SH-SY5Y (cell line): Measurements from ENCODE around the gene ZNF8.
A peak's percentile ranks its signal among the peaks of the same experiment; 100 is the strongest.

Experiments
- GATA2 ChIP-seq: IDR thresholded peaks from 2 replicates; pipeline ENCODE4 v1.6.1; 2011; ENCODE audit warnings: mild to moderate bottlenecking, low read depth, low read length
- GATA3 ChIP-seq: IDR thresholded peaks from 2 replicates; pipeline ENCODE4 v1.6.1; 2011; ENCODE audit warnings: low read depth, mild to moderate bottlenecking, low read length, moderate library complexity

ZNF8 gene

DNA sequence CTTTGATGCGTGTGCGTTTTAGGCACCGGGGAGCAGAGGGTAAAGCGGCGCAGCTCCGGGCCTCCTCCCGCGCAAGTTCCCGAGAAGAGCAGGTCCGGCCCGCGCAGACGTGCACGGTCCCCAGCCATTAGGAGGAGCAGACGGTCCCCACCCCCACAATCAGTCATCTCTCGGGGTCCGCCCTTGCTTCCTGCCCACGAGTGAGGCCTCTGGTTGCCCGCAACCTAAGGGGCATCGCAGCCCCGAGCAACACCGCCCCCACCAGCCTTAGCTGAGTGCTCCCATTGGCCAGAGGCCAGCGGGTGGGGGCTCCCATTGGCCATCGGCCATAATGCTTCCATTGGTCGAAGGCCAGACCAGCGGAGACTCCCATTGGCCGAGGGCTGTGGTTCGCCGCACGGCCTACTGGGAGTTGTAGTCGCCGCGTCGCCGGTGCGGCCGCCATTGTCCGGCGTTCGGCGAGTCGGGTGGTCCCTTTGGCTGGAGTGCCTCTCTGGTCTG is at the start of gene ZNF8:
ZNF8 (plus strand) TSS at position 415 of the 501 bp plus-strand sequence. CDS start 127 bp downstream, outside the sequence.
- no peak for TF ChIP-seq GATA3
- TF ChIP-seq GATA2: peak; percentile 31; the same call in 1 of the 2 replicates

DNA sequence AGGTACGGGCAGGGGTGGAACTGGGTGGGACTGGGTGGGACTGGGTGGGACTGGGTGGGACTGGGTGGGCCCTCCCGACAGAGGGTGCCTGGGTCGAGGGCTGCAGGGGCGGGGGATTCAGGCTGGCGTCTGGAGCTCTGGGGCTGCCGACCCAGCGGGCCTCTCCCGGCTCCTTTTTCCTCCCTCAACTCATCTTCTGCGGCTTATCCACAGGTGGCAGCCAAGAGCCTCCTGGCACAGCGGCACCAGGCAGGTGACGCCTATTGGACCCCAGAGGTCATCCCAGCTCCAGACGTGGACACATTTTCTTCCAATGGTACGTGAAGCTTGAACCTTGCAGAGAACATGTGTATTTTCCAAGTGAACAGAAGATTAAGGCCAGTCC is 49.5 kb upstream of the ZNF8 start:
- TF ChIP-seq GATA2 (no peak), GATA3 (no peak)

DNA sequence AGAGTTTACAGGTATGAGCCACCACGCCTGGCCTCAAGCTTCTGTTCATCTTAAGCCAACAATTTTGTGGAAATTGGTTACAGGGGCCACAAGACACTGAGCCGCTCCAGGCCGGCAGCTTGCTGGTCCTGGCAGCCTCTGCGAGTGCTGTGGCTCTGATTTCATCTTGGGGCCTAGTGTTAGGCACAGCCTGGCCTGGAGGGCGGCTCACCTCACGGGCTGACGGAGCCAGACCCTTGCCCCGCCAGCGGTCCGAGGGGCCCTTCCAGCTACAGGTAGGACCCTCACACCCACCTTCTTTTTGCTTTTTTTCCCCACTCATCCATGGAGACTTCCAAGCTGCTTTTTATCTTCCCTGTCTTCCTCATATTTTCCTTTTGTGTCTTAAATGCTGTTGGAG is 41.4 kb upstream of the ZNF8 start:
- TF ChIP-seq GATA2 (no peak), GATA3 (no peak)

DNA sequence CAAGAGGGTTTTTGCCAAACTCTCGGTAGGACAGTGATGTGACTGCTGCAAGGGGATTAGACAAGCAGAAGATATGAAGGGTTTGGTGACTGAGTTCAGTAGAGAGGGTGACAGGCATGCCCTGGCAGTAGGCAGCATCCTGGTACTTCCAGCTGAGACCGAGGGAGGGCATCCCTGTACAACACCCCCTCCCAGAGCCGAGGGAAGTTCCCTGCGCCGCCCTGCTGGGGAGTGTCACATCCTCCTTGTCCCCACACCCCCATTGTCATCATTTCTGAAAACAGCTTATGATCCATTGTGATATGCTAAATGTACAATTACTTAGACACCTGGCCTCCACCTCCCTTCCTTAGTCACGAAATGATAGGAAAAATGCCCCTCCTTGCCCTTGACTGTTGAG is 35.4 kb upstream of the ZNF8 start:
- TF ChIP-seq GATA2 (no peak), GATA3 (no peak)

DNA sequence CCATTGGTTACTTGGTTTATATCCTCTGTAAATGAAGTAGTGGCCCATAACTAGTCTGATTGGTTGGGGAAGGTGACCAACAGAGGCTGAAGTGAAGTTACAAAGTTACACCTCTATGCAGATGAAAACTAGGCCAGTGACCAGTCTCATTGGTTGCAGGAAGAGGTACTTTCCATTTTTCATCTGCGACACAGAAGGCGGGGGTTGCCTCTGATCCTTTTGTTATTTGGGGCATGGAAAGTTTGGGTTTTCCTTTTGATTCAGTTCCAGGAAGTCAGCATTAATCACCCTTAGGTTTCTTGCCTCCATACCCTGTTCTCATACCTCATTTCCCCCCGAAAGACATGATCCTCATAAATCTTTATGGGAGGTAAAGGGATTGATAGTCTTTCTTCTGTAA is 29.9 kb upstream of the ZNF8 start:
- TF ChIP-seq GATA2: no peak
- no peak for TF ChIP-seq GATA3

DNA sequence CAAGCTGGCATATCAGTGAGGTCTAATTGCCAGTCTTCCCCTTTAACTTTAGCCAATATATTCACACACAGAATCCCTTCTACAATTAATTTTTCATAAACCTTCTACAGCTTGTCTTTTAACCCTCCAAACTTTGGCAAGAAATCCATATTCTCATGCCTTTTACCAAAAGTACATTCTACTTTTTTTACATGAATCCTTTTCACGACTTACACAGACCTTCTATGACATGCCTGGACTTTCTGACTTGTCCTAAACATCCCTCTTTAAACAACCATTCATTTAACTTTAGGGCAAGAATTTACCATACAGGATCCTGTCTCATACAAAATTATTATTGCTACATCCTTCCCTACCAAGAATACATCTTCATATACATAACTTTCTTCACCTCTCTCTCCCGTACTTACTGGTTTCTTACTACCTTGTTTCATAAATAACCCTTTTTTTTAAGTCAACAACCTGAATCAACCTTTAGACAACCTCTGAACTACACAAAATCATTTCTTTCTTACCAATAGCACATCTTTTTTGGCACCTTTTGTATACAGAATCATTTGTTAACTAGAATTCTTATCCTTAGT is 26.6 kb upstream of the ZNF8 start:
- TF ChIP-seq GATA3 (no peak), GATA2 (no peak)

DNA sequence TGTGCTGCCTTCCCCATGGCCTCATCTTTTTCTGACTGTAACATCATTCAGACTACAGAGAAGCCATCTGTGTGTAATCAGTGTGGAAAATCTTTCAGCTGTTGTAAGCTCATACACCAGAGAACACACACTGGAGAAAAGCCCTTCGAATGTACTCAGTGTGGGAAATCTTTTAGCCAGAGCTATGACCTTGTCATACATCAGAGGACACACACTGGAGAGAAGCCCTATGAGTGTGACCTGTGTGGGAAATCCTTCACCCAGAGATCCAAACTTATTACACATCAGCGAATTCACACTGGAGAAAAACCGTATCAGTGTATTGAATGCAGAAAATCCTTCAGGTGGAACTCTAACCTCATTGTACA is 17.2 kb upstream of the ZNF8 start:
- TF ChIP-seq GATA2 (no peak), GATA3 (no peak)

DNA sequence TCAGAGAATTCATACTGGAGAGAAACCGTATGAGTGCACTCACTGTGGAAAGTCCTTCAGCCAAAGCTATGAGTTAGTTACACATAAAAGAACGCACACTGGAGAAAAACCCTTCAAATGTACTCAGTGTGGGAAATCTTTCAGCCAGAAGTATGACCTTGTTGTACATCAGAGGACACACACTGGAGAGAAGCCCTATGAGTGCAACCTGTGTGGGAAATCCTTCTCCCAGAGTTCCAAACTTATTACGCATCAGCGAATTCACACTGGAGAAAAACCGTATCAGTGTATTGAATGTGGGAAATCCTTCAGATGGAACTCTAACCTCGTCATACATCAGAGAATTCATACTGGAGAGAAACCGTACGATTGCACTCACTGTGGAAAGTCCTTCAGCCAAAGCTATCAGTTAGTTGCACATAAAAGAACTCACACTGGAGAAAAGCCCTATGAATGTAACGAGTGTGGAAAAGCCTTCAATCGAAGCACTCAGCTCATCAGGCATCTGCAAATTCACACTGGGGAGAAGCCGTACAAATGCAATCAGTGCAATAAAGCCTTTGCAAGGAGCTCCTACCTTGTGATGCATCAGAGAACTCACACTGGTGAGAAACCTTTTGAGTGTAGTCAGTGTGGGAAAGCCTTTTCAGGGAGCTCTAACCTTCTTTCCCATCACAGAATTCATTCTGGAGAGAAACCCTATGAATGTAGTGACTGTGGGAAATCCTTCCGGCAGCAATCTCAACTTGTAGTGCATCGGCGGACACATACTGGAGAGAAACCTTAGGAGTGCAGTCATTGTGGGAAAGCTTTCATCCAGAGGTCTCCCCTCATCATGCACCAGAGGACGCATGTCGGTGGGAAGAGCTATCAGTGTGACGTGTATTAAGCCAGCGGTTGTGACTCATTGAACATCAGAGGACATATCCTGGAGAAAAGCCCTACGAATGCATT is 16.5 kb upstream of the ZNF8 start:
- TF ChIP-seq GATA3: no peak
- no peak for TF ChIP-seq GATA2

DNA sequence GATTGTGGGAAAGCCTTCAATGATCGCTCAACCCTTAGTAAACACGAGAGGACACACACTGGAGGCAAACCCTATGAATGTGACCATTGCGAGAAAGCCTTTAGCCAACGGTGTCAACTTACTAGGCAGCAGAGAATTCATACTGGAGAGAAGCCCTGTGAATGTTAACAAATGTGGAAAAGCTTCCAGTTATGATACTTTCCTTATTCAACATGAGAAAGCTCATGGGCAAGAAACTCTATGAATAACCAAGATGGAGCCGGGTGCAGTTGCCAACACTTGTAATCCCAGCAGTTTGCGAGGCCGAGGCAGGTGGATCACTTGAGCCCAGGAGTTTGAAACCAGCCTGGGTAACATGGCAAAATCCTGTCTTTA is 15.8 kb upstream of the ZNF8 start:
- TF ChIP-seq GATA2 (no peak), GATA3 (no peak)

DNA sequence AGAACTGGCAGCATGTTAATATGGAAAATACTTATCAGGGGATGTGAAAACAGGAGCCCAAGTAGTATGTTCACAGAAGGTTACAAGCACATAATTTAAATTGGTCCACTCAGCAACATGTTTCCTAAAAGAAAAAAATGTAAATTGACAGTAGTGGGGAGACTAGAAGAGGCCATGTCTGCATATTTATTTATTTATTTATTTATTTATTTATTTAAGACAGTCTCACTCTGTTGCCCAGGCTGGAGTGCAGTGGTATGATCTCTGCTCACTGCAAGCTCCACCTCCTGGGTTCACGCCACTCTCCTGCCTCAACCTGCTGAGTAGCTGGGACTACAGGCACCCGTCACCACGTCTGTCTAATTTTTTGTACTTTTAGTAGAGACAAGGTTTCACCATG is 13.7 kb upstream of the ZNF8 start:
- TF ChIP-seq GATA3 (no peak), GATA2 (no peak)

DNA sequence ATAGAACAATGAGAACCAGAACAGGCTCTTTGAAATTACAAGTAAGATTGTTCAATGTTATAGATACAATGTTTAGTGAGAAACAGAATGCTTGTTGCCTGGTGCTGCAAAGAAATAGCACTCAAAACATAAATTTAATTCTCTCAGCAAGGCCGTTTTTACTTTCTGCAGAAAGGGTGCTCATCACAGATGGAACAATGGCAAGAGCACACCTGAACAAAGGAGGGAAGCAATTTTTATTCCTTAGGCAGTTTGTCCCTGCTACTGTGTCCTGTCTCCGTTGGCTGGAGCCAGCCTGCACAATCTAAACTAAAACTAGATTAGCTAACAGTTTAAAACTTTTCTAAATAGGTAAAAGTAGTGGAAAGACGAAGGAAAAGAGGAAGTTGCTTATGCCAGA is 10.4 kb upstream of the ZNF8 start:
- TF ChIP-seq GATA3 (no peak), GATA2 (no peak)

DNA sequence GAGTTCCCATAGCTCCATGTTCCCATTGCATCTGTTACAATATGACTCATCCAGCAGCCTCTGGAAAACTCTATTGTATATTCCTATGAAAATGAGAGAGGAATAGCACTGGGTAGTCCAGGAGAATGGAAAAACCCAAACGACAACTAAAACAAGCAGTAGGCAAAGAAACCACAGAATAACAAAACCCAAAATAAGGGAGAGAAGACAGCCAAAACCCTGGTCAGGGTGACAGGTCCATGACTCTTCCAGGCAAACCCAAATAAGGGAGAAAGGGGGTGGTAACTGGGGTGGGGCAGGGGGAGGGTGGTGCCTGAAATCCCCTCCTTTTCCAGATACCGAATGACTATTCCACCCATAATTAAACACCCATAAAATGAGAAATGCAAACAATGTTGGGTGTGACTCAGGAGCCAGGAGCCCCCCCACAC is 4.0 kb upstream of the ZNF8 start:
- TF ChIP-seq GATA2 (no peak), GATA3 (no peak)

DNA sequence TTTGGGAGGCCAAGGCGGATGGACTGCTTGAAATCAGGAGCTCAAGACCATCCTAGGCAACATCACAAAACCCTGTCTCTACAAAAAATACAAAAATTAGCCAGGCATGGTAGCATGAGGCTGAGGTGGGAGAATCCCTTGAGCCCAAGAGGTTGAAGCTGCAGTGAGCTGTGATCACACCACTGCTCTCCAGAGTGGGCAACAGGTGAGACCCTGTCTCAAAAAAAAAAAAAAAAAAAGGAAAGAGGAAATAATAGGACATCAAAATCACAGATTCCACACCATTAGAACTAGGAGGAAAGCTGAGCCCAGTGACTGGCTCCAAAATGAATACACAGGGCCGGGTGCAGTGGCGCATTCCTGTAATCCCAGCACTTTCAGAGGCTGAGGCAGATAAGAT is 3.2 kb upstream of the ZNF8 start:
- TF ChIP-seq GATA3: no peak
- TF ChIP-seq GATA2: no peak

DNA sequence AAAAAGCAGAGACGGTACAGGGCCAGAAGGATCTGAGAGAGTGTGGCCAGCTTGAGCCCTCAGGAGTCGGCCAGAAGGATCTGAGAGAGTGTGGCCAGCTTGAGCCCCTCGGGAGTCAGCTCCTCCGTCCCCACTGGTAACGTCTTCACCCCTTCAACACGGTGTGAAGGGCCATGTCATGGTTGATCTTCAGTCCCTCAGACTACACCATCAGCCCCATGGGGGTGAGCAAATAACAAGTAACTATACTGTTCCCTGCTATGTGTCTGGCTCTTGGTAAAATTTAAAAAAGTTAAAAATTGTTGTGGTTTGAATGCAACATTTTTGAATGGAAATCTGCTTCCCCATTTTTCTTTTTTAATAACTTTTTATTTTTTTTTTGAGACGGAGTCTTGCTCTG is 1.6 kb upstream of the ZNF8 start:
- TF ChIP-seq GATA2: no peak
